NCI-H2029 (cell line): ENCODE data around the gene ARHGEF26.

Experiments used
- DNase-seq: peaks from one replicate; lab custom pipeline; 2025; lab: John Stamatoyannopoulos, UW

Gene ARHGEF26

DNA sequence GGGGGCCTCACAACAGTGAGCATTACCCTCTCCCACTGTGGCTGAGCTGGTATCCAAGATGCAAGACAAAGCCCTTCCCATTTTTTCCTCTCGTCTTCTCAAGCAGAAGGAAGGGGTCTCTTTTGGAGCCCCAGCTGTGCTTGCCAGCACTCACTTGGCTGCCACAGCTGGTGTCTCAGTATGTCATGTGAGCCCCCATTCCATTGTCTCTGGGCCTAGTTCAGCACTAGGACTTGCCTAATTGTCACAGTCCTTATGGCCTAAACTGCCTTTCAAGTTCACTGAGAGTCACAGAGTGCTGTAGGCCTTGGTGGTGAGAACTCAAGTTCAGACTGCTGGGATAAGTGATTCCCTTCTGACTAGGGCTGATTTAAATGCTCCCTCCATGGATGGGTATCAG is 89.8 kb downstream of the ARHGEF26 start:
- no peak for DNase-seq

DNA sequence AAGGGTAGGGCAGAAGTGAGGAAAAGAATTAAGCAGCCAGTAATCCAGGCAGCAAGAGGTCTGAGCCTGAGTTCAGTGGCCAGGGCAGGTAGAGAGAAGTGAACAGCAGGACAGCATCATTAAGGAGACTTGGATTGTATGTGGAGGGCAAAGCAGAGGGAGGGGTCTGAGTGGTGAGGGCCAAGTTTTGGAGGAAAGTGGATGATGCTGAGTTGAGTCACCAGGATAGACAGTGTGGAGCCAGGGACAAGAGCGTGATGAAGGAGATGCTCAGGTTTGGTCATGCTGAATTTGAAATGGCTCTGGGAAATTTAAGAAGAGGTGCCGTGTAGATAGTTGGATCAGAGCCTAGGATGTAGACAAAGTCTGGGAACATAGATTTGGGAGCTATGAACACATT is 93.1 kb downstream of the ARHGEF26 start:
- no peak for DNase-seq

DNA sequence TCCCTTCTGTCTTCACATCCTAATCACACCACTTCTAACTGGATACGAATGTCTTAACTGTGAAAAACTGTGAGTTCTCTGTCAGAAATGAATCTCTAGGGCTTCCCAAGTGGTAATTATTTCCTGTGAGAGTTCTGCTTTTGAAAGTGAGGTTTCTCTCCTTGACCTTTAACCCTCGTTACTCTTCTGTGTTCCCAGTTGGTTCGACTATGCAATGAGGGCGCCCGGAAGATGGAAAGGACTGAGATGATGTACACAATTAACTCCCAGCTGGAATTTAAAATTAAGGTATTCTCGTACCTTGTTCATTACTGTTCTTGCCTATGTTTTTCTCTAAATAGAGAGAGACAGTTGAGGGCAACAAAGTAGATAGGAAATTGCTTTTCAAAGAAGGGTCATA is 96.5 kb downstream of the ARHGEF26 start:
- DNase-seq = no peak

DNA sequence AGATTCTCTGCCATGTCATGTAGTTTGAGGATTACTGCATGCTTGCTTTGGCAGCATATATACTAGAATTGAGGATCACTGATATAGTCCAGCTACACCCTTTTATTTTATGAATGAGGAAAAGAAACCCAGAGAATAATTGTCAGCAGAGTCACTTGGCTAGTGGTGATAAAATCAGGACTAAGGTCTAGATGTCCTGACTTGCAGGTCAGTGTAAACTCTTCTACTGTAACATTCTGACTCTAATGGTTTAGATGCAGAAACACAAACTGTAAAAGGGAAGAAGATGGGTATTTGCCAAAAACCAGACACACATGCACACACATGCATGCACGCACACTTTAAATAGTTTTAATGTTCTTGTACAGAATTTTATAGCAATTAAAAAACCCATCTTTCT is 97.5 kb downstream of the ARHGEF26 start:
- no peak for DNase-seq

DNA sequence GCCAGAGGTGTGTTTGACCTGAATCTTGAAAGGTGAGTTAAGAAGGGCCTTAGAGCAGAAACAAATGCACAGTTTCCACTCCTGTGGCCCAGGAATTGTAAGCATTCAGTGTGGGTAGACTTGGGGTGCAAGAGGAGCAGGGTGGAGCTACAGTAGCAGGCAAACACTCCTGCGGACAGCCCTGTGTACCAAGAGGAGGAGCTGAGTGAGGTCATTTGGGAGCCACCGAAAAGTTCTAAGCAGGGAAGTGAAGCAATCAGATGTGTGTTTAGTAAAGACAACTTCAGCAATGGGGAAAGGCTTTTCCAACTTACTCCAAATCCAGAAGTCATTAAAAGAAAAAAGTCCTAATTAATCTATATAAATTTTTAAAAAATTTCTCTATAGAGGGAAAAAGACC is 99.3 kb downstream of the ARHGEF26 start:
- DNase-seq = no peak

DNA sequence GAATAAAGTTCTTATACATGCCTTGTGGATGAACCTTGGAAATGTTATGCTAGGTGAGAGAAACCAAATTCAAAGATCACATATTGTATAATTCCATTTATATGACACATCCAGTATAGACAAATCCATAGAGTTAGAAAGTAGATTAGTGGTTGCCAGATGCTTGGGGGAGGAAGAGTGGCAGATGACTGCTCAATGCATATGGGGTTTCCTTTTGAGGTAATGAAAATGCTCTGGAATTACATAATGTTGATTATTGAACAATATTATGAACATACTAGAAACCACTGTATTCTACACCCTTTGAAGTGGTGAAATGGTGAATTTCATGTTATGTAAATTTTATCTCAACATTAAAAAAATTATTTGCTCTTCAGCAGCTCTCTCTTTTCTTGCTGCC is 102.3 kb downstream of the ARHGEF26 start:
- DNase-seq = no peak

DNA sequence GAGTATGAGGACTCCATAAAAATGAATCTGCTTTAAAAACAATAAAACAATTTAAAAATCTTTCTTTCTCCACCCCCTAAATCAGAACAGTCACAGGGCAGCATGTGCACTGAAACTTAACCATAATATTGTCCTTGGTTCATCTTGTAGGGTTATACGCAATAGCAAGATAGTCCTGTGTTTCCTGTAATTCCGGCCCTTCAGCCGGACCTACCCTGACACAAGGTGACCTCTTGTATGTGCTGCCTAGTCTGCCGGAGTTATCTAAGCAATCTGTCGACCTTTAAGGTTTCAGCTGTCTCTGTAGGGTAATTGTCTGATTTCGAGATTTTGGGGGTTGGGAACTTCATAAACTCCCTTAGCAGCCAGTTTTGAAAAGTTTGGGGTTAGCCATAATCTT is 103.2 kb downstream of the ARHGEF26 start:
- no peak for DNase-seq

DNA sequence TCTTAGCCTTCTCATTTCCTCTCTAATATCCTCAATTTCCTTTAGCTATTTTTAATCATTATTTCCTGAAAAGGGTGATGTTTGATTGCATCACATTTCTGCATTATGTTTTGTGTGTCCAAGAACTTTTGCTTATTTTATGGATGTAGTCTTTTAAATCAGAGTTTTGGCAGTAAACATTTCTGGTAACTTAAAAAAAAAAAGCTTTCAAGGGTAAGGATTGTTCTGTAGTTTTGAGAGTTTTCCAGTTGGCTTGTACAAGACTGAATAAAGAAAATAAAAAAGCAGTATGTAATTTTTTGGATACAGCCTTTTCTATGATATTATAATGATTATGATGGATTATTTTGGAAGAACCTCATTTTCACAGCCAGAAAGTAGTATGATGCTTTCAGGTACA is 103.7 kb downstream of the ARHGEF26 start:
- no peak for DNase-seq

DNA sequence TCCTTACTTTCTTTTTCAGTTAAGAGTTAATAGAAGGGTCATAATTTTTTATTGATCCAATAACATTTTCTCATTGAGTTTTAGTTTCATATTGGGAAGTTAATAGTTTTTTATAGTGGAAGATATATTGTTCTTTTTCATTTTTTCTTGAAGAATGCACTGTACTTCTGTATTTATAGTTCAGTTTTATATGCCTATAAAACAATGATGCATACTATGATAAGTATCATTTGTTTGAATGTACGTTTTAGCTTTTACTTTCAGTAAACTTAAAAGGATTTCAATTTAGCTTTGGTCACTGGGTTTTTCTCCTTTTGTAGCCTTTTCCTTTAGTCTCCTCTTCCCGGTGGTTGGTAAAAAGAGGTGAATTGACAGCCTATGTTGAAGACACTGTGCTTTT is 104.3 kb downstream of the ARHGEF26 start:
- no peak for DNase-seq

DNA sequence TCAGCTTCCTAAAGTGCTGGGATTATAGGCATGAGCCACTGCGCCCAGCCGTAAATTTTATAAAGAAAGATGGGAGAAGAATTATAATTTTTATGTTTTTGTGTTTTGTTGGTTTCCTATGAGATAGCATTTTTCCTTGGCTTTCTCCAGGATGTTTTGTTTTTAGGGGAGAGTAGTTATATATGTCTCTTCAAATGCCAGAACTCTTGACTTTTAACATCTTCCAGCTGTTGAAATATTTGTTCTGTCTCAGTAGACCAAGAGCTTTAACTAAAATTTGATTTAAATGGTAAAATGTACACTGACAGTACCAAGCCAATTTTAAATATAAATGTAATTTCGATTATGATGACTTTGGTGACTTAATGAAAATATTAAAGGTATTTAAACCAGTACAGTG is 106.3 kb downstream of the ARHGEF26 start:
- no peak for DNase-seq

DNA sequence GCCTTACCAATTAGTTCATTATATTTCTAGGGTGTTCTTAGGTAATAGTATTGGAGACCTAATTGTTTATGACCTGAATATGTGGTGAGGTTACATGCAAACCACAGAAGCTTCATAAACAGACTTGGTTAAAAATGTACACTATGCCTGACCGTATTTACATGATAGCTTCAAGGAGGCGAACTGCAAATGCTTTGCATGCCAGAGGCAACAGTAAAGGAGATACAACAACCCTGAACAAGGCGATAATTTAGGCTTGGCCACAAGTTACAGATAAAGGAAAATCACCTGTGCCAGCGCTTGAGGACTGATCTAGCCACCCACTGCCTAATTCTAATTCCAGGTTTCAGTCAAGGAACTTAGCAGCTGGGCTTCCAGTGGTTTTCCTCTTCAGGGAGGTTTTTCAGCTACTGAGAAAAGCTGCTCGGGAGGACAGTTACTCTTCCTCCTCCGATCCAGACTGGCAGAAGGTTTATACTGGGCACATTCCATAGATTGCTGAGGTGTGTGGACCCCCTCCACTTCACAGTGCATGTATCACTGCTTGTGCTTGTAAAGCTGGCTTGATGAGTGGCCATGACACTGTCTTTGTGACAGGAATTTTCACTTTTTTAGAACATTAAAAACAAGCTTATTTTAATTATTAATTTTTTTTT is 107.5 kb downstream of the ARHGEF26 start:
- DNase-seq = no peak

DNA sequence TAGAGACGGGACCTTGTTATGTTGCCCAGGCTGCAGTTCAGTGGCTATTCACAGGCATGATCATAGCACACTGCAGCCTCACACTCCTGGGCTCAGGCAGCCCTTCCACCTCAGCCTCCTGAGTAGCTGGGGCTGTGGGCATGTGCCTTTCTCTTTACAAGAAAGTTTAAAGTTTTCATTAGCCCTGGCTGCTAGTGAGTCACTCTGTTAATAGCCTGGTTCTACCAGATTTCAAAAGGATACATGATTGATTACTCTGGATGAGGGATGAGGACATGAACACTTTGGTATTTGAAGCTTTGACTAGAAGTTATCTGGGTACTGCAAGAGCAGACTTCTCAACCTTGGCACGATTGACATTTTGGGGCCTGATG is 108.0 kb downstream of the ARHGEF26 start:
- DNase-seq = no peak

DNA sequence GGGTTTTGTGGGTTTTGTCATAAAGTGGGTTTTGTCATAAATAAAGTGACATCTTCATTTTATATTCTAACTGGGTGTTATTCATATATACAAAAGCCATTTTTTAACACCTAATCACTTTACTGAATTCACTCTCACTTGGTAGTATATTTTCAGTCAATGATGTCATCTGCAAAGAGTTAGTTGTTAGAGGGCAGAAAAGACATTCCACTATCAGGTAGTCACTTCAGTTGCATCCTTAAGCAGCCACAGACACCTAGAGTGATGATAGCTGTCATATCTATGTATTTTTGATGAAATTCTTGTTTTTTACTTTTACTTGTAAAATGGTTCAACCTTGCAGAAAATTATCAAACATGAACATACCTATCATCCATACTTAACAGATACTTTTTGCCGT is 114.1 kb downstream of the ARHGEF26 start:
- no peak for DNase-seq

DNA sequence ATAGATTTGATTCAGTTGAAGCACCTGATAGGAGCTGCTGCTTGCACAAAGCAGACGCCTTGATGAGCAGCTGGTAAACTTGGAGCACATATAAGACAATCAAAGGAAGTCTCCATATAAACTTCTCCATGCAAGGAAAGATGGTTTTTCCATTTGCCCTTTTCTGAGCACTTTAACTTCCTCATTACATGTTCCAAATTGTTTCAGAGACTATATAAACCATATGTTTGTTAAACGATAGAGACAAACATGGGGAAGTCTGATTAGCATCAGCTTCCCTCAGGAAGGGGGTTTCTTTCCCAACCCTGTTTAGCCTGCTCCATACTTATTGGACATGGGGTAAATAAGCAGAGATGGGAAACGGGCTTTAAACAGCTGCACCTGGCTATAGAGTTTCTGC is 115.1 kb downstream of the ARHGEF26 start:
- DNase-seq = no peak

DNA sequence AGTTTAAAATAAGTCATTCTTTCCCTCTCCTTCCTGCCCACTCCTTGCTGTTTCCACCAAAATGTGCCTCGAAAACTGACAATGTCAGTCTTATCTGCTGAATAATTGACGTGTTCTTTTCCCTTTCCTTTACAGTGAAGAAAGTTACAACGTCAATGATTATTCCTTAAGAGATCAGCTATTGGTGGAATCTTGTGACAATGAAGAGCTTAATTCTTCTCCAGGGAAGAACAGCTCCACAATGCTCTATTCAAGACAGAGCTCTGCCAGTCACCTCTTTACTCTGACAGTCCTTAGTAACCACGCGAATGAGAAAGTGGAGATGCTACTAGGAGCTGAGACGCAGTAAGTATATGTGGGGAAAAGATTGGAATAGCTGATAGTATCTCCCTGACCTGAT is 119.0 kb downstream of the ARHGEF26 start:
- no peak for DNase-seq

DNA sequence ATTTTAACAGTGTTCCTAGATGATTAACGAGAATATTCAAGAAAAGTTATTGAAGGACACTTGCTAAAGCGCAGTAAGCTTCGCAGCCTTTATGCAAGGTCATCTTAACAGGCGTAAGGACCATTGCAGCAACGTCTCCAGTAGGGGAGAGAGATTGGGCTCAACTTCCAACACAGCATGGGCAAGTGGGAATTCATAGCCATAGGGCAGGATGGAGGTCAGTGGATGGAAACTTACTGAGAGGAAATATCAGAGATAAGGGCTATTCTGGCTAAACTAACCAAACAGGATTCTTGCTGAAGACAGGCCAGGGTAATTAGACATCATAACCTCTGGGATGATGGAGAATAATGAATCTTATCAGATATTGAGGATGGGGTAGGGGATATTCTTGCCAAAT is 120.3 kb downstream of the ARHGEF26 start:
- no peak for DNase-seq

DNA sequence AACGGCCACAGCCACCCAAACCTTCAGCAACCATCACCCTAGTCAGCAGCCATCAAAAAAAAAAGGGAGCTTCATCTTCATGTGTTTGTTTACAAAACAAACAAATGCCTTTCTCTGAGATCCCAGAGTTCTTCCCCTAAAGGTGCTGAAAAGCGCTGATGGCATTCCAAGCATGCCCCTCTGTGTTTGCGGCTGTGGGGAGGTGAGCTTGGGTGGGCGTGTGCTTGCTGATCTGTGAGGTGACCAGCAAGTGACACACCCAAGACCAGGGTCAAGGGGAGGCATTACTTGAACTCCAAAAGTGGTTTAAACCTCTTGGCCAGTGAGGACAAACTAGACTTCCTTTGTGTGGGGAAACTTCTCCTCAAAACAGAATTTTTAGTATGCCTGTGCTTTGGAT is 121.6 kb downstream of the ARHGEF26 start:
- DNase-seq = no peak

DNA sequence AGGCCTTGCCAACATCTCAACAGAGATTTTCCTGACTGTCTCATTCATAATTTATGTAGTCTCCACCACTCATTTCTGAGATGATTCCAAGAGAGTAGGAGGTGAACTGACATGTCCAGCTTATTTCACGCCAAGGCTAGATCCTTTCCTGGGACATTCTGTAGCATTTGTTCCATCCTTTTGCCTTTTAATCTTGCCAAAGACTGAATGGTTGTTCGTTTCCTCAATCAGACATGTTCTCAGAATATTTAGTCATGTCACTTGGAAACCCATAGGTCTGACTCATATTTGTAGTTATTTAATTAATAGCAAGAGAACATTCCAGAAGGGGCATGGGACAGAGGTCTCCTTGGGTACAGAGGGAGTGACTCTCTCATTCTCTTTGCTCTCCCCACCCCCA is 122.2 kb downstream of the ARHGEF26 start:
- DNase-seq = no peak

DNA sequence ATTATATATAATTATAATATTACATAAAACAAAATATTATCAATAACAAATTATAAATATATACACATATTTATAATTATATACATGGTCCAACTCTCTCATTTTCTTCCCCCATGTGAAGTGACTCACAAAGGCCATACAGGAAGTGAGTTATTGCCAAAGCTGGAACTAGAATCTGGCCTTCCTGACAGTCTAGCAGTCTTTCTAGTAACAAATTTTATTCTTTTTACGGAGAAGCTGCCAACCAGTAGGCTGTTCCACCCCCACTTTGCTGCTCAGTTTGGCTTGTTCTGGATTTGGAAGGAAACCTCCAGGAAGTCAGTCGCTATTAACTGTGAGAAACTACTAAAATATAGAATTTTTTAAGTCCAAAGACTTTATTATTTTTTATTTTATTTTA is 123.5 kb downstream of the ARHGEF26 start:
- DNase-seq = no peak

DNA sequence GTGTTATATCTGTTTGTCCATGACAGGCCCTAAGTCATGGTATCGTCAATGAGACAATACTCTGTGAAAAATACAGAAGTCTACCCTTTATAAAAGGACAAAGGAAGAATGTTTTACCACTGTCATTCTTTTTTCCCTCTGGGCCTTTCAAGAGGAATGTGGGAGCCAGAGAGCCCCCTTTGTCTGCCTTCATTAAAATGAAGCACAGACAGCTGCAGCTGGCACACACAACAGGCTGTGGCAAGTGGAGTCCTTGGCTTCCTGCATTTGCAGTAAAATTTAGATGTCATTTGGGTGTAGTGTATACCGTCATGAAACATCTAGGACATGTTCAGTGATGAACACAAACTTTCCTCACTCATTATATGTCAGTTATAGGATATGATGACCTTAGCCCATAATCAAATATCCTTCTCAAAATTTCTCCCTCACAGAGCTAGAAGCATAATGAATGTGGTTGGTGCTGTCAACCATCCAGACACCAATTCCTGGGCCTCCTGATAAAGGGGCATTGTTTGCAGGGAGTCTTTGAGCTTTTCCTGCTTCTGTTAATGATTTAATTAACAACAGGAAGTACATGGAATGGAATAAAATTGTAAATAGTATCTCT is 126.7 kb downstream of the ARHGEF26 start:
- no peak for DNase-seq

DNA sequence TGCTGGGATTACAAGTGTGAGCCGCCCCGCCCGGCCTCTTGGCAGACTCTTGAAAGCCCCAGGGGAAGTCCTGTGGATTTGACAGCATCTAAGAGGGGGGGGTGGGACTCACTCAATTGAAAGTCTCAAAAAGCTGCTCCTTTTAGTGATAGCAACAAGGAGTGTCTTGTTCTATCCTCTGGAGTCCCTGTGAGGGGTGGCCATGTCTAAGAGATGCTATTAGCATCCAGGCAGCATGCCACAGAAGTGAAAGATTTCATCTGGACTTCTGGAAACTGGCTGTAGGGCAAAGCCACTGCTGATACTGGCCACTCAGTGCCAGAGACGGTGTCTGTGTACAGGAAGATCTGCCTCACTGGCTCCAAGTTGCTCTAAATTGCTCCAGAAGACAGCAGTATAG is 129.1 kb downstream of the ARHGEF26 start:
- no peak for DNase-seq

DNA sequence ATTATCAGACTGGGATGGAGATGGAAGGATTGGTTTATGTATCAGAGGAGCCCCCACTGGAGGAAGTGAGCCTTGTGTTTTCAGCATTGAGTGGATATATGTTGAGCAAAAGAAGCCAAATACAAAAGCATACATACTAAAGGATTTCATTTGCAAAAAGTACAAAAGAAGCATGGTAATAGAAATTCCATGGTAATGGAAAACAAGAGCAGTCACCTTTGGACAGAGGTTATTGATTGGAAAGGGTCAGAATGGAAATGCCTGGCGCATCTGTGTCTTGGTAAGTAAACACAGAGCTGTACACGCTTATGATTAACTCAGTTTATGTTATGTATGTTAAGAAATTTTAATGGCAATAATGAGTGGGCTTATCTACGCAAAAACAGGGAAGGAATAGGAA is 130.4 kb downstream of the ARHGEF26 start:
- DNase-seq = no peak

DNA sequence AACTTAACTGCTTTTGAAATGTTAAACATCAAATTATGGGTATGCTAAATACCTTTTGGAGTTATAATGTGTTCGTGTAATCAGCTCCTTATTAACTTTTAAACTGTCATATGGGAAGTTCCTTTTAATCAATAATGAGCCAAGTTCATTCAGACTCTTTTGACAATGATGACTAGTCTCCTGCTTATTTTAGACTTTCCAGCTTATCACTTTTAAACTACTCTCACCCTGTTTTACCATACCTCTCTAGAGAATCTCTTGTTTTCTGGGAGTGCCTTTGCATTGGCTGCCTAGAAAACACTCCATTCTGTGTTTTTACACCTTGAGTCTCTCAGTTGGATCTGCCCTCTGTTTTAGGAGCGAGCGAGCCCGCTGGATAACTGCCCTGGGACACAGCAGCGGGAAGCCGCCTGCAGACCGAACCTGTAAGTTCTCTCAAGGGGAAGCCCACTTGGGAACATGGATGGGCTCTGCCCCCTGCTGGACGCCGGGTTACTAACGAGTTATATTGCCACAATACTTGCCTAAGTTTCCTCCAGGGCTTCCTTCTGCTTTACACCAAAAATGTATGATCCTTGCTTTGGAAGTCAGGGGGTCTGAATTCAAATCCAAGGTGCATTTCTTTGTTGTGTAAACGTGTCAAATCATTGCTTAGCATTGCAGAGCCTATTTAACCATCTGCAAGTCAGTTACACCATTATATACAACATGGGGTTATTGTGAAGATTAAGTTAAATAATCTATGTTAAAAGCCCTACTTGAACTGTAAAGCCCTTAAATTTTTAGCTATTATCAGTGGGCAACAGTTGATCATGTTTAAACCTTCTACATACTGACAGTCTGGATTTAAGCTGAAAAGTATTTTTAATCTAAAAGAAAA is 131.8 kb downstream of the ARHGEF26 start:
- peak; percentile 5 for DNase-seq
